Effector memory CD8-positive, alpha-beta T cell (primary cell): Measurements from ENCODE around the gene LRRC42.

Experiments used
- ATAC-seq: fragments of 150-1000 bp; cut with Tn5 transposase; replicated peaks from 2 replicates; pipeline ENCODE4 v1.10.0; 2021; ENCODE audit warnings: mild to moderate bottlenecking, moderate library complexity
- DNase-seq, 3 experiments: peaks; one replicate each; pipeline ENCODE4 v3.0.0; 2021
- H3K27ac Mint-ChIP-seq, 2 donors: one replicate each; pipeline ENCODE4 v1.8.0; 2022; ENCODE audit warnings: mild to moderate bottlenecking in 2 of 2, mixed read lengths in 2 of 2, moderate library complexity in 2 of 2
- H3K27me3 Mint-ChIP-seq, 2 donors: one replicate each; pipeline ENCODE4 v1.8.0; 2022; ENCODE audit warnings: mixed read lengths in 2 of 2
- H3K36me3 Mint-ChIP-seq: one replicate; pipeline ENCODE4 v1.8.0; 2022; ENCODE audit warnings: mild to moderate bottlenecking, moderate library complexity, mixed read lengths; ENCODE audit not compliant: insufficient read depth
- H3K4me1 Mint-ChIP-seq, 2 donors: one replicate each; pipeline ENCODE4 v1.8.0; 2022; ENCODE audit warnings: low read depth in 2 of 2, mixed read lengths in 2 of 2
- H3K4me3 Mint-ChIP-seq, 2 donors: one replicate each; pipeline ENCODE4 v1.8.0; 2022; ENCODE audit warnings: mild to moderate bottlenecking in 2 of 2, mixed read lengths in 2 of 2, moderate library complexity in 2 of 2
- H3K9me3 Mint-ChIP-seq, 2 donors: one replicate each; pipeline ENCODE4 v1.8.0; 2022; ENCODE audit warnings: mixed read lengths in 2 of 2

Gene LRRC42

DNA sequence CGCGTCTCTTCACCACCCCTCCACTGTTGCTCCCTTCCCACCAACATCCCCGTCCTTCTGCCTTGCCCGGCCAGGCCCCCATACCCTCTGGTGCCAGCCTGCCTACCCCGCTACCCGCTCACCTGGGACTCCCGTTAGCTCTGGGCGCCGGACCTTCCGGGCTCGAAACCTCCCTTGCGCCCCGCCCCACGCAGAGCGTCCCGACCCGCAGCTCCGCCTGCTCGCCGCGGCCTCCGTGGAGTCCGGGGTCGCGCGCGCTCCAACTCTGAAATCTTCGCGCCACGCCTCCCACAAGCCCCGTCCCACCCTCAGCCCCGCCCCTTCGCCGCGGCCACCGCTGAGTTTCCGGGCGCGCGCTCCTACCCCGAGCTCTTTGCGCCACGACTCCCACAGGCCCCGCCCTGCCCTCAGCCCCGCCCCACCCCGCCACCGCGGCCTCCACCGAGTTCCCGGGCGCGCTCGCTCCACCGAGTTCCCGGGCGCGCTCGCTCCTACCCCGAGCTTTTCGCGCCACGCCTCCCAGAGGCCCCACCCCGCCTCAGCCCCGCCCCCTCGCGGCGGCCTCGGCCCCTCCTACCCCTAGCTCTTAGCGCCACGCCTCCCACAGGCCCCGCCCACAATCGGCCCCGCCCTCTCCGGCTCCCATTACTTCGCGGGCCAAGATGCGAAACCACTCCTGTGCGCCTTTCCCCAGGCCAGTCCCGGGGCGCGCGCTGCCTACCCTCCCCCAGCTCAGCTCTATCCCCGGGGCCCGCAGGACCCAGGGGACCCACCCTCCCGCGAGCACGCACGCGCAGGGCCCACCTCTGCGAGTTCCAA is 508 bp upstream of the LRRC42 start, which contains the start of gene IFT25:
Gene IFT25 (minus strand): TSS at position 267 of the 819 bp plus-strand sequence. CDS start 5,617 bp downstream, outside the sequence.
- DNase-seq: peak; percentile 99 to 100 (median 99)
- Mint-ChIP-seq H3K4me1 (peaks cover 29 to 36% of the 10 kb centered on the region in 2 donors), H3K4me3 (peak within 1 kb of the TSS; percentile 93 to 98)

DNA sequence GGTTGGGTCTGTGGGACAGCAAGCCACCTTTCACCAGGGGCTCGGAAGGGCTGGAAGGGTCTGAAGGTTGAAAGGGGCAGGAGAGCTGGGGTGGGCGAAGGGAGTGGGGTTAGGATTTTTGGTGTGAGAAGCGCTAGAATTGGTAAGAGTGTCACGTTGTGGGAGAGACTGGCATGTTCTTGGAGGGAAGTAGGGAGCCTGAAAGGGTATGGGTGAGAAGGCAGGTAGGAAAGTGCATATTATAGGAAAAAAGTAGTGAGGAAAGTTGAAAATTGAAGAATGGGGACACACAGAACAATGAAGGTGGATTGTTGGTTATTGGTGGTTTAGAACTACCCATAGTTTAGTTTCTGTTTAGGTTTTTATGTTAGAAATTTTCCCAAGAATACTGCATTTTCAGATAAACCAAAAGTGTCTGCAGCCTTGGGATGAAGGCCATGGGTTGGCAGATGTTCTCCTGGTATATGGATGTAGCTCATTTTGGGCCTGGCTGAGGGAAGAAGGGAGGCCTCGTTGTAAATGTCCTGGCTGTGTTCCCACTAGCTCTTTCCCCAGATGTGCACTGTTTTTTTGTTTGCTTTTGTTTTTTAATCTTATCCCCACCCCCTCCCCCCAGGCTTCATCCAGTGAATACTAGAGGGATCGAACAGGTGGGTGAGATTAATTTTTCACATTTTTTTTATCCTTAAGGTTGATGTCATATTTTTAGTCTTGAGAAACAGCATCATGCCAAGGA is 1.2 kb downstream of the LRRC42 start:
- Mint-ChIP-seq H3K27me3 (no peaks in the 10 kb centered on the region), H3K4me3 (peak overlapping the region; percentile 93 to 98), H3K27ac (peak overlapping the region; percentile 88 to 96), H3K36me3 (peaks cover 19% of the 10 kb centered on the region), H3K9me3 (no peaks in the 10 kb centered on the region), H3K4me1 (peaks cover 29 to 36% of the 10 kb centered on the region in 2 donors)
- no peak for ATAC-seq
- no peak for DNase-seq

More for the DNA sequence above, 508 bp upstream of the LRRC42 start, which contains the start of gene IFT25:
- Mint-ChIP-seq H3K36me3 (peaks cover 11% of the 10 kb centered on the region), H3K27me3 (no peaks in the 10 kb centered on the region), H3K9me3 (no peaks in the 10 kb centered on the region), H3K27ac (peak within 1 kb of the TSS; percentile 96 to 97)
- peak; percentile 73 for ATAC-seq

GRCh38 chr1:53948291-53948690 is 2.1 kb downstream of the LRRC42 start:
- no peaks in the 10 kb centered on the region for H3K27me3 Mint-ChIP-seq
- peaks cover 23 to 27% of the 10 kb centered on the region in 2 donors for H3K4me1 Mint-ChIP-seq
- peak overlapping the region in 1 of 2 donors; percentile 88 for H3K27ac Mint-ChIP-seq
- H3K9me3 Mint-ChIP-seq: no peaks in the 10 kb centered on the region
- DNase-seq (no peak), ATAC-seq (no peak)
- peaks cover 22% of the 10 kb centered on the region for H3K36me3 Mint-ChIP-seq
- no peak overlapping the region for H3K4me3 Mint-ChIP-seq

- no peak overlapping the region for H3K27ac Mint-ChIP-seq
- ATAC-seq: no peak
- peaks cover 19% of the 10 kb centered on the region for H3K36me3 Mint-ChIP-seq
- H3K27me3 Mint-ChIP-seq: no peaks in the 10 kb centered on the region
- H3K9me3 Mint-ChIP-seq: no peaks in the 10 kb centered on the region
- DNase-seq: no peak
- H3K4me1 Mint-ChIP-seq: peaks cover 14 to 19% of the 10 kb centered on the region in 2 donors
- H3K4me3 Mint-ChIP-seq: no peak overlapping the region
Observed at GRCh38 chr1:53949023-53949990, 3.2 kb downstream of the LRRC42 start.

GRCh38 chr1:53951697-53952096 is 5.5 kb downstream of the LRRC42 start:
- H3K9me3 Mint-ChIP-seq: no peaks in the 10 kb centered on the region
- DNase-seq (no peak), ATAC-seq (no peak)
- H3K27me3 Mint-ChIP-seq: no peaks in the 10 kb centered on the region
- no peak overlapping the region for H3K4me3 Mint-ChIP-seq
- peaks cover 15% of the 10 kb centered on the region for H3K36me3 Mint-ChIP-seq
- peak overlapping the region in 1 of 2 donors; percentile 80 for H3K27ac Mint-ChIP-seq
- peaks cover 8% of the 10 kb centered on the region in 2 donors for H3K4me1 Mint-ChIP-seq

GRCh38 chr1:53954128-53954527 is 8.0 kb downstream of the LRRC42 start:
- ATAC-seq (no peak), DNase-seq (no peak)
- Mint-ChIP-seq H3K4me1 (peaks cover 0 to 3% of the 10 kb centered on the region in 2 donors), H3K9me3 (no peaks in the 10 kb centered on the region), H3K27ac (no peak overlapping the region), H3K36me3 (peaks cover 15% of the 10 kb centered on the region), H3K4me3 (no peak overlapping the region), H3K27me3 (no peaks in the 10 kb centered on the region)

DNA sequence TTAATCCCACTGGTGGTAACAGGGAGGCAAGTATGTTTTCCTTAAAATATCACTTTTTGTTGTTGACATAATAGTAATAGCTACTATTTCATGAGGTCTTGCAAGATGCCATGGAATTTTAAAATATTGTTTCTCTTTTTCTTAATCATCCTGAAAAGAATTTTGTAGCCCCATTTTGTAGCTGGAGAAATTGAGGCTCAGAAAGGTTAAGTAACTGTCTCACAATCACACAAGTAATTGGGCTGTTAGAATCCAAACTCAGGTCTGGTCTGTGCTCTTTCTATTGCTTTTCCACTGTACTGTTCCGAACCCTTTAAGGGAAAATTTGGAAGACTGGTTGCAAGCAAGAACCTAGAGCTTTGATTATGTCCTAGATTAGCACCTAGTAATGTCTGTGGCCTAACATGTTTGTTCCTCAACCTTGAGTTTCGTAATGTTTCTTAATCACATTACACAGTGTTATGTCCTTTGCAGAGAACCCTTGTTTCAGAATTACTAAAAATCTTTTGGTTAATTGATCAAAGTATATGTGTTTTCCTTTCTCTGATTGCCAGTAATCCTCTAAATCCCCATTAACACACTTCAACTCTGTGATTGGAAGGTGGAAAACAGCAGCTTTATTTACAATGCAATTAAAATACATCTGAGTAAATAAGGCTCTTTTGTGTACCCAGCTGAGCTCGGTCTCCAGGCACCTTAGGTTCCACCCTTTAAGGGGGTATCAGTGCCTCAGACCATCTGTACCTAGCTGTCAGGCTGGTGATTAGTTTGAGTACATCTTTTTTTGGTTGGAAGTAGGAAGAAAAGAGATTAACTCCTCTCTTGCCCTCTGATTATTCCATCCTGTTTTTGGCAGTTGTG is 10.4 kb downstream of the LRRC42 start:
- Mint-ChIP-seq H3K9me3 (no peaks in the 10 kb centered on the region), H3K36me3 (peaks cover 25% of the 10 kb centered on the region), H3K4me1 (peaks cover 0 to 3% of the 10 kb centered on the region in 2 donors), H3K27me3 (no peaks in the 10 kb centered on the region), H3K4me3 (no peak overlapping the region), H3K27ac (no peak overlapping the region)
- DNase-seq (no peak), ATAC-seq (no peak)

- Mint-ChIP-seq H3K4me1 (peaks cover 0 to 3% of the 10 kb centered on the region in 2 donors), H3K27me3 (no peaks in the 10 kb centered on the region), H3K9me3 (no peaks in the 10 kb centered on the region), H3K36me3 (peaks cover 21% of the 10 kb centered on the region), H3K4me3 (no peak overlapping the region), H3K27ac (no peak overlapping the region)
- ATAC-seq (no peak), DNase-seq (no peak)
Observed at GRCh38 chr1:53957194-53957818, 11.2 kb downstream of the LRRC42 start.

DNA sequence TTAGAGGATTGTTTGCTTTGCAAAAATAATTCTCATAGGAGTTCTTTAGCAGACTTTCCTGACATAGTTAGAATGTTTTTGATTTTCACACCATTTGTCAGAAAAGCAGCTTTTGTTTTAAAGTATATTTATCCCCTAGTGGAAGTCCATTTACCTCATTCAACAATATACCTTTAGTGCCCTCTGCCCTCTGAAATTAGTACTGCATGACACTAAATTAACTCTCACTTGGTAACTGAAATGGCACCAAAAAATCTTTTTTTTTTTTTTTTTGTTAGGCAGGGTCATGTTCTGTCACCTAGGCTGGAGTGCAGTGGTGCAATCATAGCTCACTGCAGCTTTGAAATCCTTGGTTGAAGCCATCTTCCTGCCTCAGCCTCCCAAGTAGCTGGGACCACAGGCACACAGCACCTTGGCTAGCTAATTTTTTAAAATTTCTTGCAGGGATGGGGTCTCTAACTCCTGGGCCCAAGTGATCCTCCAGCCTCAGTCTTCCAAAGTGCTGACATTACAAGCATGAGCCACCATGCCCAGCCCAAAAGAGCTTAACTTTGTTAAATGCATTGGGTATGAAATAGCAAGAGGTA is 13.6 kb downstream of the LRRC42 start:
- peaks cover 0 to 3% of the 10 kb centered on the region in 2 donors for H3K4me1 Mint-ChIP-seq
- peak; percentile 75 for ATAC-seq
- DNase-seq: peak; percentile 32 to 52 (median 45)
- no peaks in the 10 kb centered on the region for H3K9me3 Mint-ChIP-seq
- no peak overlapping the region for H3K4me3 Mint-ChIP-seq
- no peaks in the 10 kb centered on the region for H3K27me3 Mint-ChIP-seq
- H3K36me3 Mint-ChIP-seq: peaks cover 22% of the 10 kb centered on the region
- H3K27ac Mint-ChIP-seq: no peak overlapping the region

DNA sequence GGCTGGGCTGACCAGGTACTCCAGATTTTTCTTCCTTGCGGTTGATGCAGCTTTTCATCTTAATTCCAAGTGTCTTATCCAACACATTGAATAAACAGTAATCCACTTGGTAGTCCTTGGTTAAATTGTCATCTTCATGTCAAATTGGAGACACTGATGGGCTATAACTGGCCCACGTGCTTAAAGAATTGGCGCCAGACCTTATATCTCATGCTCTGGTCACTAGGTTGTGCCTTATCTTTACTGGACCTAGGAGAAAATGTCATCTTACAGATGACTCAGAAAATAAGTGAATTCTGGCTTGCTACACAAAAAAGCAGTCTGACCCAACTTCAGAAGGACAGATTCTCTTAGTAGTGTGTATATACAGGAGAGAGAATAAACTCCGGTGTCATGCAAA is 16.2 kb downstream of the LRRC42 start:
- H3K9me3 Mint-ChIP-seq: no peaks in the 10 kb centered on the region
- ATAC-seq (no peak), DNase-seq (no peak)
- H3K4me3 Mint-ChIP-seq: no peak overlapping the region
- peaks cover 29% of the 10 kb centered on the region for H3K36me3 Mint-ChIP-seq
- no peaks in the 10 kb centered on the region for H3K27me3 Mint-ChIP-seq
- no peaks in the 10 kb centered on the region for H3K4me1 Mint-ChIP-seq
- no peak overlapping the region for H3K27ac Mint-ChIP-seq

- Mint-ChIP-seq H3K9me3 (no peaks in the 10 kb centered on the region), H3K4me1 (no peaks in the 10 kb centered on the region), H3K27ac (no peak overlapping the region), H3K4me3 (no peak overlapping the region), H3K27me3 (no peaks in the 10 kb centered on the region), H3K36me3 (peaks cover 34% of the 10 kb centered on the region)
- ATAC-seq (no peak), DNase-seq (no peak)
Observed at GRCh38 chr1:53963460-53963859, 17.3 kb downstream of the LRRC42 start.

- peaks cover 34% of the 10 kb centered on the region for H3K36me3 Mint-ChIP-seq
- ATAC-seq (no peak), DNase-seq (no peak)
- H3K27me3 Mint-ChIP-seq: no peaks in the 10 kb centered on the region
- no peak overlapping the region for H3K4me3 Mint-ChIP-seq
- H3K27ac Mint-ChIP-seq: no peak overlapping the region
- no peaks in the 10 kb centered on the region for H3K9me3 Mint-ChIP-seq
- no peaks in the 10 kb centered on the region for H3K4me1 Mint-ChIP-seq
Observed at GRCh38 chr1:53964109-53964508, 18.0 kb downstream of the LRRC42 start.
